Thoracic aorta (tissue), 2 donors: Measurements from ENCODE around the gene GAL3ST1. TPM values are rescaled to one million over a fixed set of nuclear protein-coding genes. Genes with fewer than 3 reads are reported as not detected.

ENCODE experiments used
- ATAC-seq: fragments of 150-250 bp; one replicate; pipeline ENCODE4 v1.8.0; 2017; ENCODE audit warnings: low read depth; ENCODE audit not compliant: insufficient number of reproducible peaks, low FRiP score
- DNase-seq: peaks from one replicate; pipeline ENCODE4 v3.0.0-alpha.2; 2020; ENCODE audit warnings: low spot score
- H3K27ac ChIP-seq, 2 donors: fragments of 200-600 bp; sonication (generic); 1 replicate in 1 of 2; 2 replicates in 1 of 2; pipeline ENCODE4 v1.5.1; 2016; ENCODE audit warnings: mild to moderate bottlenecking in 2 of 2, moderate library complexity in 2 of 2
- H3K27me3 ChIP-seq: fragments of 200-600 bp; sonication (generic); replicated peaks from 2 replicates; pipeline ENCODE4 v1.6.0; 2016; ENCODE audit warnings: mild to moderate bottlenecking; ENCODE audit not compliant: insufficient read depth
- H3K36me3 ChIP-seq: fragments of 200-600 bp; sonication (generic); one replicate; pipeline ENCODE4 v1.5.1; 2016
- H3K4me1 ChIP-seq, 2 donors: fragments of 200-600 bp; sonication (generic); 1 replicate in 1 of 2; 2 replicates in 1 of 2; pipeline versions ENCODE4 v1.5.1 to v1.6.0; 2016; ENCODE audit warnings: low read depth in 2 of 2, mild to moderate bottlenecking in 1 of 2; ENCODE audit not compliant: control insufficient read depth in 1 of 2
- H3K4me3 ChIP-seq: fragments of 200-600 bp; sonication (generic); 2 replicates; pipeline ENCODE4 v1.5.1; 2016; ENCODE audit warnings: mild to moderate bottlenecking
- H3K9me3 ChIP-seq: fragments of 200-600 bp; sonication (generic); 2 replicates; pipeline ENCODE4 v1.5.1; 2016
- total RNA-seq, 2 donors: library from RNA; depleted of rRNA; stranded (reverse); fragments of >200 nt; gene quantifications; one replicate each; pipeline versions ENCODE4 v1.1.0 to v1.2.3, GENCODE V29; 2016
- TF ChIP-seq, protein P1 (sequence below): fragments of 200-600 bp; sonication (generic); IDR thresholded peaks from one replicate; pipeline ENCODE4 v1.5.1; 2019; ENCODE audit warnings: antibody characterized with exemption

The GAL3ST1 gene
- total RNA-seq, 2 donors from 2014 or later: 1.5 to 2.2 TPM

DNA sequence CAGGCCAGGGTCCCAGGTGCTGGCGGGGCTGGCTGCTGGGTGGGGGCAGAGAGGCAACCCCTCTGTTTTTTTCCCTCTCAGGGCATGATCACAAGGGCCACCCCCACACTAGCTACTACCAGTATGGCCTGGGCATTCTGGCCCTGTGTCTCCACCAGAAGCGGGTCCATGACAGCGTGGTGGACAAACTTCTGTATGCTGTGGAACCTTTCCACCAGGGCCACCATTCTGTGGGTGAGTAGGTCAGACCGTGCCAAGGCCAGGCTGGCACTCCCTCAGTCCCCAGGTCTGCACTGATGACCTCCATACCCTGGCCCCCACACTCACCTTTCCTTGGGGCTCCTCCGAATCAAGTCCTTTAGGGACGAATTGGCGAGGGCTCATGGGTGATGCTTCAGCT lies 39.8 kb upstream of the GAL3ST1 start:
- Histone ChIP-seq H3K27me3 (no peaks in the 10 kb centered on the region), H3K4me1 (no peaks in the 10 kb centered on the region), H3K4me3 (no peak overlapping the region), H3K9me3 (no peaks in the 10 kb centered on the region), H3K27ac (no peak overlapping the region), H3K36me3 (no peaks in the 10 kb centered on the region)
- no peak for DNase-seq
- no peak for ATAC-seq
- TF ChIP-seq, protein P1, sequence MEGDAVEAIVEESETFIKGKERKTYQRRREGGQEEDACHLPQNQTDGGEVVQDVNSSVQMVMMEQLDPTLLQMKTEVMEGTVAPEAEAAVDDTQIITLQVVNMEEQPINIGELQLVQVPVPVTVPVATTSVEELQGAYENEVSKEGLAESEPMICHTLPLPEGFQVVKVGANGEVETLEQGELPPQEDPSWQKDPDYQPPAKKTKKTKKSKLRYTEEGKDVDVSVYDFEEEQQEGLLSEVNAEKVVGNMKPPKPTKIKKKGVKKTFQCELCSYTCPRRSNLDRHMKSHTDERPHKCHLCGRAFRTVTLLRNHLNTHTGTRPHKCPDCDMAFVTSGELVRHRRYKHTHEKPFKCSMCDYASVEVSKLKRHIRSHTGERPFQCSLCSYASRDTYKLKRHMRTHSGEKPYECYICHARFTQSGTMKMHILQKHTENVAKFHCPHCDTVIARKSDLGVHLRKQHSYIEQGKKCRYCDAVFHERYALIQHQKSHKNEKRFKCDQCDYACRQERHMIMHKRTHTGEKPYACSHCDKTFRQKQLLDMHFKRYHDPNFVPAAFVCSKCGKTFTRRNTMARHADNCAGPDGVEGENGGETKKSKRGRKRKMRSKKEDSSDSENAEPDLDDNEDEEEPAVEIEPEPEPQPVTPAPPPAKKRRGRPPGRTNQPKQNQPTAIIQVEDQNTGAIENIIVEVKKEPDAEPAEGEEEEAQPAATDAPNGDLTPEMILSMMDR: no peak

DNA sequence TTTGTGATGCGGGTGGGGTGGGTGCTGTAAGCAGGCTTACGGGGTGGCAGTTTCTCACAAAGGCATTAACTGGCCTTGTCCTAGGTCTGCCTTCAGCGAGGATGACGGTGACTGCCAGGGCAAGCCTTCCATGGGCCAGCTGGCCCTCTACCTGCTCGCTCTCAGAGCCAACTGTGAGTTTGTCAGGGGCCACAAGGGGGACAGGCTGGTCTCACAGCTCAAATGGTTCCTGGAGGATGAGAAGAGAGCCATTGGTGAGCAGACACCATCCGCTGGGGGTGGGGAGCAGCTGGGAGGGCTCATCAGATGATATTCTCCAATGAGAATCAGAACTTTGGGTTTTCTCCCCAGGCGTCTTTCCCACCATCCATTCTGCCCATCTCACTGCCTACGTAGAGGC lies 38.3 kb upstream of the GAL3ST1 start:
- DNase-seq (no peak), ATAC-seq (no peak)
- H3K4me3 ChIP-seq: no peak overlapping the region
- no peaks in the 10 kb centered on the region for H3K36me3 ChIP-seq
- no peak overlapping the region for H3K27ac ChIP-seq
- TF ChIP-seq, protein P1: no peak
- no peaks in the 10 kb centered on the region for H3K9me3 ChIP-seq
- no peaks in the 10 kb centered on the region for H3K27me3 ChIP-seq
- H3K4me1 ChIP-seq: peaks cover 0 to 7% of the 10 kb centered on the region in 2 donors

DNA sequence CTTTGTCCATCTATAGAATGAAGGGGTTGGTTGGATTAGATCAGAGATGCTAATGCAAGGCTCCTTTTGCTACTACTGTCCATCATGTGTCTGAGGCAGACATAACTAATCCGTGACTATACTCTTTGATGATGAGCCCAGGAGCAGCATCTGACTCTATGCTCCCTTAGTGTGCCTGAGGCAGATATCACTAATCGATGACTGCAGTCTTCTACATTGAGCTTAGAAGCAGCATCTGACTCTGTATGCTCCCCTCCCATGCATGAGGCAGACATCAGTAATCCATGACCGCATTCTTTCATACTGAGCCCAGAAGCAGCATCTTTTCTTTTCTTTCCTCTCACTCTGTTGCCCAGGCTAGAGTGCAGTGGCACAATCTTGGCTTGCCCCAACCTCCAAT lies 36.7 kb upstream of the GAL3ST1 start:
- Histone ChIP-seq H3K36me3 (no peaks in the 10 kb centered on the region), H3K27me3 (no peaks in the 10 kb centered on the region)
- ATAC-seq: no peak

DNA sequence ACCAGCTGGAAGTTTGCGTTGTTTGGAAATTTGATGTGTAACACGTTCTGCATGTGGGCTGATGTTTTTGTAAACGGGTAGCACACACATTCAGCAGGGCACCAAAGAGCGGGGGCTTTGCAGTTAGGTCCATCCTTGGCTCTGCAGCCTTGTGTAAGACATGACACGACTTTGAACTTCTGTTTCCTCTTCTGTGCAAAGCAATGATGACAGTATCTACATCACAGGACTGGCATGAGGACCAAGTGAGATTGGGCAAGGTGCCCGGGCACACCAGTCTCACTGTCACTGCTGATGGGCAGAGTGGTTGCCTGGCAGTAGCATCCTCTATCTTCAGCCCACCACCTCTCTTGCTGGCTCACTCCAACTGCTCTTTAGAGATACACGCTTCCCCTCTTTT lies 35.8 kb upstream of the GAL3ST1 start:
- Histone ChIP-seq H3K27ac (no peak overlapping the region), H3K27me3 (no peaks in the 10 kb centered on the region), H3K4me1 (peaks cover 9 to 26% of the 10 kb centered on the region in 2 donors), H3K36me3 (no peaks in the 10 kb centered on the region), H3K4me3 (no peak overlapping the region), H3K9me3 (no peaks in the 10 kb centered on the region)
- TF ChIP-seq, protein P1: no peak
- ATAC-seq: no peak
- no peak for DNase-seq

More for the DNA sequence above, 36.7 kb upstream of the GAL3ST1 start:
- no peaks in the 10 kb centered on the region for H3K9me3 ChIP-seq
- peaks cover 4 to 17% of the 10 kb centered on the region in 2 donors for H3K4me1 ChIP-seq
- H3K4me3 ChIP-seq: no peak overlapping the region
- TF ChIP-seq, protein P1: no peak
- H3K27ac ChIP-seq: no peak overlapping the region
- no peak for DNase-seq

DNA sequence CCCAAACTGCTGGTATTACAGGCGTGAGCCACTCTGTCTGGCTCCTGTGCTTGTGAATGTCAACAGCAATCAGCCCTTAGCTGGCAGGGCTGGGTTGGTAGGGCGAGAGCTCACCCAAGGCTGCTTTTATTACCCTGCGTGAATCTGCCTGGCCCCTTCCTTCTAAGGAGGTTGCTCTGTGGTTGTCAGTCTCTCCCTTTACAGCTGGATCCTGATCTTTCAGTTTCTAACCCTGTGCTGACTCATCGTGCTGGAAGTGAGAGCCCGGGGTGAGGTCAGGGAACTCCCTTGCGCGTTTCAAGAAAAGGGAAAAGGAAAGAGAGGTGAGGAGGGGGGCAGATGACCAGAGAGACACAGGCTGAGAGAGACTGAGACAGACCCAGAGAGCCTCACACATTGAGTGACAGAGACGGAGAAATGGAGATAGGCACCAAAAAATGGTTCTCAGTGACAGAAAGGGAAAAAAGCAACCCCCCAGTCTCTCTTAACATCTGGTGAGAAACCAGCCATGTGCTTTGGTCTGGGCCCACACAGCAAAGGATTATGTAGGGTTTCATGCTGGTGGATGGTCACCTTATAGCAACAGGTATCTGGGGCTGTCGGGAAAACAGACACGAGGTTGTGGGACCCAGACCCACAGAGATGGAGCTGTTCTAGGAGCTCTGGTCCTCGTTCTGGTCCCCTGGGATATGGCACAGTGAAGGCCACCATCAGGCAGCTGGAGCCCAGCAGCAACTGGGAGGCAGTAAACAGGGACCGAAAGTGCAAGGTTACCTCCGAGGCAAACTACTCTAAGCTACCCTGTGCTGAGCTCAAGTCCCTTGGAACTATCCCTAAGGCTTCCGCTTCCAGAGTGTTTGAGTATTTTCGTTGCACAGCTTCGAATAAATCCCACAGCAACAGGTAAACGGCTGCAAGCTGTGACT lies 35.1 kb upstream of the GAL3ST1 start:
- Histone ChIP-seq H3K36me3 (no peaks in the 10 kb centered on the region), H3K4me3 (no peak overlapping the region), H3K27ac (peak overlapping the region in 1 of 2 donors; percentile 22), H3K27me3 (no peaks in the 10 kb centered on the region), H3K4me1 (peaks cover 9 to 26% of the 10 kb centered on the region in 2 donors), H3K9me3 (no peaks in the 10 kb centered on the region)
- TF ChIP-seq, protein P1: no peak
- ATAC-seq (no peak), DNase-seq (no peak)
